Measurements from ENCODE around the gene ARSA.

Gene ARSA

GRCh38 chr22:50601669-50602337 is 26.1 kb downstream of the ARSA start:
- FAIRE-seq, result no peak

GRCh38 chr22:50600967-50601668 is 26.8 kb downstream of the ARSA start:
- no peak for FAIRE-seq

- FAIRE-seq, result no peak
These were observed 27.4 kb downstream of the ARSA start, which contains the start of gene MAPK8IP2 for GRCh38 chr22:50600538-50600937. TSS of gene MAPK8IP2 (plus strand) at chr22:50600793. CDS start at chr22:50600819, 26 bp downstream.

- no peak for FAIRE-seq
These were observed 28.0 kb downstream of the ARSA start for GRCh38 chr22:50599816-50600455.

- FAIRE-seq, result no peak
These were observed 30.9 kb downstream of the ARSA start for GRCh38 chr22:50597097-50597496.

GRCh38 chr22:50595189-50595588 is 32.8 kb downstream of the ARSA start:
- no peak for FAIRE-seq

- no peak for FAIRE-seq
These were observed 40.5 kb downstream of the ARSA start for GRCh38 chr22:50587407-50587806.

- no peak for FAIRE-seq
These were observed 41.5 kb downstream of the ARSA start for GRCh38 chr22:50586416-50586815.

GRCh38 chr22:50585781-50586180 is 42.2 kb downstream of the ARSA start:
- no peak for FAIRE-seq

GRCh38 chr22:50585238-50585637 is 42.7 kb downstream of the ARSA start:
- FAIRE-seq, result no peak

- no peak for FAIRE-seq
These were observed 43.6 kb downstream of the ARSA start for GRCh38 chr22:50584106-50585096.

- FAIRE-seq, result no peak
These were observed 44.6 kb downstream of the ARSA start for GRCh38 chr22:50583294-50583861.

GRCh38 chr22:50582493-50583293 is 45.3 kb downstream of the ARSA start, which contains the start of gene CHKB:
TSS of gene CHKB (minus strand) at chr22:50582849. CDS start at chr22:50582781, 68 bp downstream.
- FAIRE-seq, result peak; percentile 90

GRCh38 chr22:50581950-50582492 is 45.9 kb downstream of the ARSA start:
- FAIRE-seq, result no peak

- no peak for FAIRE-seq
These were observed 46.7 kb downstream of the ARSA start for GRCh38 chr22:50581031-50581949.

- no peak for FAIRE-seq
These were observed 48.2 kb downstream of the ARSA start for GRCh38 chr22:50579752-50580151.

- FAIRE-seq, result no peak
These were observed 49.1 kb downstream of the ARSA start for GRCh38 chr22:50578776-50579310.

- no peak for FAIRE-seq
These were observed 49.8 kb downstream of the ARSA start, which contains the start of gene CPT1B for GRCh38 chr22:50577987-50578775. TSS of gene CPT1B (minus strand) at chr22:50578427. CDS start at chr22:50577915, 512 bp downstream.

GRCh38 chr22:50577697-50577986 is 50.3 kb downstream of the ARSA start:
- no peak for FAIRE-seq
